ENCODE results near the gene HOXD12. TPM values are rescaled to one million over a fixed set of nuclear protein-coding genes. Genes with fewer than 3 reads are reported as not detected.

HOXD12 gene
- polyA plus RNA-seq, 1 donor (not counting 4 experiments of a cell fraction or from before 2014, with no cell fraction given), result not detected

DNA sequence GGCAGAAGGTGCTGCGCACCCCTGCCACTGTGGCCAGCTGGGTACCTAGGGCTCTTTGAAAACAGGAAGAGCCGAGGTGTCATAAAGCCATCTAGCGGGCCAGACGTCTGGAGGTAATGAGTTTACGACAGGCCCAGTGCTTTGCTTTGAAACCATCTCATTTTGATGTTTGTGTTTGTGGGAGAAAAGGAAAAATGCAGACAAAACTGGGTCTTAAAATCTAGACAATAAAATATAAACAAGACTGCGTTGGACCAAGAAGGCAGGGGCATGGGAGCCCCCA is 26.1 kb downstream of the HOXD12 start:
- no peaks in the 10 kb centered on the region for H3K36me3 ChIP-seq (ENCODE audit: control insufficient read depth in 2 of 2, extremely low read depth in 1 of 2, insufficient read depth in 2 of 2, low read length in 2 of 2)
- H3K9me3 ChIP-seq (ENCODE audit: control insufficient read depth, low read depth, low read length), result no peaks in the 10 kb centered on the region
- H4K20me1 ChIP-seq (ENCODE audit: control insufficient read depth, extremely low read depth, insufficient read depth, low read length), result no peaks in the 10 kb centered on the region
- H2AFZ ChIP-seq (ENCODE audit: control insufficient read depth, low read length), result no peak overlapping the region
- FAIRE-seq (no peak), DNase-seq (ENCODE audit: low read depth, low spot score) (no peak)
- H3K27me3 ChIP-seq (ENCODE audit: control insufficient read depth, extremely low read depth, insufficient read depth, low read length), result peaks cover 96% of the 10 kb centered on the region
- H3K4me1 ChIP-seq (ENCODE audit: control insufficient read depth, extremely low read depth, insufficient read depth, low read length), result no peaks in the 10 kb centered on the region
- H3K27ac ChIP-seq (ENCODE audit: control insufficient read depth, insufficient read depth, low read length), result no peak overlapping the region
- no peaks in the 10 kb centered on the region for H3K79me2 ChIP-seq (ENCODE audit: control insufficient read depth, insufficient read depth, low read length)
- H3K4me2 ChIP-seq (ENCODE audit: control insufficient read depth, extremely low read depth, insufficient read depth, low read depth, low read length), result no peak overlapping the region
- no peak overlapping the region for H3K4me3 ChIP-seq (ENCODE audit: control insufficient read depth in 2 of 3, extremely low read depth in 1 of 3, insufficient read depth in 2 of 3, low read depth in 1 of 3, low read length in 3 of 3)
- peak; percentile 31 for TF ChIP-seq EZH2 (IDR thresholded peaks at IDR 0.05; ENCODE audit: low read length)
- TF ChIP-seq, protein P1, sequence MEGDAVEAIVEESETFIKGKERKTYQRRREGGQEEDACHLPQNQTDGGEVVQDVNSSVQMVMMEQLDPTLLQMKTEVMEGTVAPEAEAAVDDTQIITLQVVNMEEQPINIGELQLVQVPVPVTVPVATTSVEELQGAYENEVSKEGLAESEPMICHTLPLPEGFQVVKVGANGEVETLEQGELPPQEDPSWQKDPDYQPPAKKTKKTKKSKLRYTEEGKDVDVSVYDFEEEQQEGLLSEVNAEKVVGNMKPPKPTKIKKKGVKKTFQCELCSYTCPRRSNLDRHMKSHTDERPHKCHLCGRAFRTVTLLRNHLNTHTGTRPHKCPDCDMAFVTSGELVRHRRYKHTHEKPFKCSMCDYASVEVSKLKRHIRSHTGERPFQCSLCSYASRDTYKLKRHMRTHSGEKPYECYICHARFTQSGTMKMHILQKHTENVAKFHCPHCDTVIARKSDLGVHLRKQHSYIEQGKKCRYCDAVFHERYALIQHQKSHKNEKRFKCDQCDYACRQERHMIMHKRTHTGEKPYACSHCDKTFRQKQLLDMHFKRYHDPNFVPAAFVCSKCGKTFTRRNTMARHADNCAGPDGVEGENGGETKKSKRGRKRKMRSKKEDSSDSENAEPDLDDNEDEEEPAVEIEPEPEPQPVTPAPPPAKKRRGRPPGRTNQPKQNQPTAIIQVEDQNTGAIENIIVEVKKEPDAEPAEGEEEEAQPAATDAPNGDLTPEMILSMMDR (optimal IDR thresholded peaks at IDR 0.05 in 1 of 3, IDR thresholded peaks at IDR 0.05 in 1 of 3, conservative IDR thresholded peaks at IDR 0.05 in 1 of 3; ENCODE audit: extremely low read depth in 1 of 3, insufficient read depth in 2 of 3, low read length in 3 of 3), result no peak
- no peak overlapping the region for H3K9ac ChIP-seq (ENCODE audit: control insufficient read depth, extremely low read depth, insufficient read depth, low read length)
- H3K9me1 ChIP-seq (ENCODE audit: control insufficient read depth, extremely low read depth, insufficient read depth, low read length), result no peaks in the 10 kb centered on the region
- dilution Hi-C loops (cut with MboI; ENCODE audit: extremely low pct_ligation_motif_present, low sequenced_read_pairs), result no loop called here

DNA sequence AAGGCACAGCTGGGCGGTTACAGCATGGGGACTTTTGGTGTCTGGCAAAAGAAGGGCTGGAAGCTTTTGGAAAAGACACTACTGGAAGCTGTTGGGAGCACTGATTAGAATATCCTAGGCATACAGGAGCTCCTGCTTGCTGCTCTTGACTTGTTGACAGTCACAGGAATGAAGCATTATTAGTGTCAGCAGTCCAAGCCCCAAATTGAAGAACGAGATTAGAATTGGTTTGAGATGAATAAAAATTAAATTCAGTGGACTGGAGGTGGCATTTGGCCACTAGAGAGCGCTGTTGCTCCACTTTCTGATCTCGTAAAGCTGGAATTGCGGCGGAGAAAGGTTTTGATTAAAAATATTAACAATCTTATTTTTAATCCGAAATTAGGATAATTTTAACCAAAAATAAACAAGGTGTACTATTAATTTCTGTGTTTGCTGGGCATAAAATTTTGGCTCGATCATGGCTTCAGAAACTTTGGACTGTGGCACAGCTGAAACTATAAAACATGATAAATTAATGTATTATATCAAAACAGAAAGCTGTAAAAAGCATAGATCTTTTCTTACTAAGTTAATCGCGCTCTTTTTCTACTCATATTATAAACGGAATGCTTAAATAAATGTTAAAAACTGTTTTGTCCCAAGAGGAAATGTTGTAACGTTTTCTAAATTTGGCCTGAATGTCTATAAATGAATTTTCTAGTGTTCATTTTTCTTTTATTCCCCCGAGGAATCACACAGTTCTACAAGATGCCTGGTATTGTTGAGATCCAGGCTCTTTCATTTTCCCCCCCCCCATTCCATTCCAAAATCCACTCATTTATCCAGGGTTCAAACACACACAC is 27.6 kb downstream of the HOXD12 start:
- TF ChIP-seq, protein P1 (optimal IDR thresholded peaks at IDR 0.05 in 1 of 3, IDR thresholded peaks at IDR 0.05 in 1 of 3, conservative IDR thresholded peaks at IDR 0.05 in 1 of 3; ENCODE audit: extremely low read depth in 1 of 3, insufficient read depth in 2 of 3, low read length in 3 of 3), result peak; percentile 58 to 74 (median 70)
- TF ChIP-seq EZH2 (IDR thresholded peaks at IDR 0.05; ENCODE audit: low read length), result no peak
- dilution Hi-C loops (cut with MboI; ENCODE audit: extremely low pct_ligation_motif_present, low sequenced_read_pairs), result no loop called here
- DNase-seq (ENCODE audit: low read depth, low spot score) (no peak), FAIRE-seq (no peak)
- Histone ChIP-seq H3K9me3 (ENCODE audit: control insufficient read depth, low read depth, low read length) (no peaks in the 10 kb centered on the region), H2AFZ (ENCODE audit: control insufficient read depth, low read length) (no peak overlapping the region), H3K9me1 (ENCODE audit: control insufficient read depth, extremely low read depth, insufficient read depth, low read length) (no peaks in the 10 kb centered on the region), H3K27me3 (ENCODE audit: control insufficient read depth, extremely low read depth, insufficient read depth, low read length) (peaks cover 94% of the 10 kb centered on the region), H3K4me3 (ENCODE audit: control insufficient read depth in 2 of 3, extremely low read depth in 1 of 3, insufficient read depth in 2 of 3, low read depth in 1 of 3, low read length in 3 of 3) (no peak overlapping the region), H4K20me1 (ENCODE audit: control insufficient read depth, extremely low read depth, insufficient read depth, low read length) (no peaks in the 10 kb centered on the region), H3K79me2 (ENCODE audit: control insufficient read depth, insufficient read depth, low read length) (no peaks in the 10 kb centered on the region), H3K36me3 (ENCODE audit: control insufficient read depth in 2 of 2, extremely low read depth in 1 of 2, insufficient read depth in 2 of 2, low read length in 2 of 2) (no peaks in the 10 kb centered on the region), H3K27ac (ENCODE audit: control insufficient read depth, insufficient read depth, low read length) (no peak overlapping the region), H3K4me2 (ENCODE audit: control insufficient read depth, extremely low read depth, insufficient read depth, low read depth, low read length) (no peak overlapping the region), H3K4me1 (ENCODE audit: control insufficient read depth, extremely low read depth, insufficient read depth, low read length) (no peaks in the 10 kb centered on the region), H3K9ac (ENCODE audit: control insufficient read depth, extremely low read depth, insufficient read depth, low read length) (no peak overlapping the region)

Data from keratinocyte (primary cell).